HEK293 (cell line): ENCODE measurements around the gene TFR2.

Experiments used
- BCL11A ChIP-seq: fragments of 450-650 bp; formaldehyde crosslinking; IDR thresholded peaks from 2 replicates; pipeline ENCODE4 v1.5.1; 2016; ENCODE audit warnings: low read depth, missing biosample characterization, missing genetic modification characterization
- EGR2 ChIP-seq: fragments of 450-650 bp; formaldehyde crosslinking; IDR thresholded peaks from 2 replicates; pipeline ENCODE4 v1.5.1; 2016; ENCODE audit warnings: low read depth, missing biosample characterization, missing genetic modification characterization
- GLI4 ChIP-seq: fragments of 450-650 bp; formaldehyde crosslinking; IDR thresholded peaks from 2 replicates; pipeline ENCODE4 v1.5.1; 2016; ENCODE audit warnings: missing biosample characterization, missing genetic modification characterization
- HIC1 ChIP-seq: fragments of 450-650 bp; formaldehyde crosslinking; IDR thresholded peaks from 2 replicates; pipeline ENCODE4 v1.5.1; 2016; ENCODE audit warnings: missing biosample characterization, missing genetic modification characterization
- KLF7 ChIP-seq: fragments of 450-650 bp; formaldehyde crosslinking; IDR thresholded peaks from 2 replicates; pipeline ENCODE4 v1.5.1; 2016; ENCODE audit warnings: missing biosample characterization, missing genetic modification characterization, borderline replicate concordance
- MEIS1 ChIP-seq: sonication (generic); formaldehyde crosslinking; IDR thresholded peaks from 2 replicates; pipeline ENCODE4 v1.8.1; 2022; ENCODE audit warnings: missing genetic modification reagents, mild to moderate bottlenecking, borderline replicate concordance
- PRDM1 ChIP-seq: fragments of 450-650 bp; formaldehyde crosslinking; IDR thresholded peaks from 2 replicates; pipeline ENCODE4; 2016; ENCODE audit warnings: missing biosample characterization, missing genetic modification characterization
- RBAK ChIP-seq: fragments of 450-650 bp; formaldehyde crosslinking; IDR thresholded peaks from 2 replicates; pipeline ENCODE4 v1.5.1; 2016; ENCODE audit warnings: missing biosample characterization, missing genetic modification characterization
- ZBTB1 ChIP-seq: fragments of 450-650 bp; formaldehyde crosslinking; IDR thresholded peaks from 2 replicates; pipeline ENCODE4 v1.5.1; 2016; ENCODE audit warnings: missing biosample characterization, missing genetic modification characterization
- ZFP3 ChIP-seq: fragments of 450-650 bp; formaldehyde crosslinking; IDR thresholded peaks from 2 replicates; pipeline ENCODE4 v1.5.1; 2016; ENCODE audit warnings: low read depth, missing biosample characterization, missing genetic modification characterization
- ZNF132 ChIP-seq: fragments of 450-650 bp; formaldehyde crosslinking; IDR thresholded peaks from 2 replicates; pipeline ENCODE4 v1.5.1; 2017; ENCODE audit warnings: missing biosample characterization, missing genetic modification characterization, borderline replicate concordance
- ZNF140 ChIP-seq: fragments of 450-650 bp; formaldehyde crosslinking; IDR thresholded peaks from 2 replicates; pipeline ENCODE4 v1.5.1; 2016; ENCODE audit warnings: missing biosample characterization, missing genetic modification characterization
- ZNF184 ChIP-seq: fragments of 450-650 bp; IDR thresholded peaks from 2 replicates; pipeline ENCODE4 v1.5.1; 2018; ENCODE audit warnings: missing biosample characterization, mild to moderate bottlenecking, missing genetic modification characterization
- ZNF23 ChIP-seq: fragments of 450-650 bp; formaldehyde crosslinking; IDR thresholded peaks from 2 replicates; pipeline ENCODE4 v1.5.1; 2016; ENCODE audit warnings: missing biosample characterization, missing genetic modification characterization, borderline replicate concordance
- ZNF501 ChIP-seq: fragments of 450-650 bp; formaldehyde crosslinking; IDR thresholded peaks from 2 replicates; pipeline ENCODE4 v1.5.1; 2016; ENCODE audit warnings: missing biosample characterization, missing genetic modification characterization
- ZNF510 ChIP-seq: fragments of 450-650 bp; formaldehyde crosslinking; IDR thresholded peaks from 2 replicates; pipeline ENCODE4 v1.5.1; 2018; ENCODE audit warnings: mild to moderate bottlenecking, missing genetic modification characterization, missing biosample characterization; ENCODE audit not compliant: insufficient replicate concordance
- ZNF548 ChIP-seq: fragments of 450-650 bp; formaldehyde crosslinking; IDR thresholded peaks from 2 replicates; pipeline ENCODE4 v1.5.1; 2016; ENCODE audit warnings: missing biosample characterization, missing genetic modification characterization
- ZNF585B ChIP-seq: fragments of 450-650 bp; formaldehyde crosslinking; IDR thresholded peaks from 2 replicates; pipeline ENCODE4 v1.5.1; 2016; ENCODE audit warnings: missing biosample characterization, missing genetic modification characterization
- ZNF600 ChIP-seq: fragments of 450-650 bp; formaldehyde crosslinking; IDR thresholded peaks from 2 replicates; pipeline ENCODE4 v1.5.1; 2016; ENCODE audit warnings: missing biosample characterization, missing genetic modification characterization
- ZNF624 ChIP-seq: fragments of 450-650 bp; formaldehyde crosslinking; IDR thresholded peaks from 2 replicates; pipeline ENCODE4 v1.5.1; 2017; ENCODE audit warnings: missing biosample characterization, missing genetic modification characterization
- ZNF626 ChIP-seq: fragments of 450-650 bp; sonication (Bioruptor Pico); formaldehyde crosslinking; IDR thresholded peaks from 2 replicates; pipeline ENCODE4 v1.5.1; 2018; ENCODE audit warnings: missing biosample characterization, missing genetic modification characterization, inconsistent platforms
- ZNF658 ChIP-seq: fragments of 450-650 bp; formaldehyde crosslinking; IDR thresholded peaks from 2 replicates; pipeline ENCODE4; 2016; ENCODE audit warnings: missing biosample characterization, missing genetic modification characterization
- ZNF664 ChIP-seq: fragments of 450-650 bp; formaldehyde crosslinking; IDR thresholded peaks from 2 replicates; pipeline ENCODE4 v1.5.1; 2016; ENCODE audit warnings: missing biosample characterization, missing genetic modification characterization
- ZSCAN5A ChIP-seq: fragments of 450-650 bp; formaldehyde crosslinking; IDR thresholded peaks from 2 replicates; pipeline ENCODE4 v1.5.1; 2016; ENCODE audit warnings: missing biosample characterization, missing genetic modification characterization
- TF ChIP-seq, protein P1 (sequence below): fragments of 450-650 bp; formaldehyde crosslinking; IDR thresholded peaks from 2 replicates; pipeline ENCODE4 v1.5.1; 2016; ENCODE audit warnings: missing biosample characterization, missing genetic modification characterization
- TF ChIP-seq, protein P2 (sequence below): fragments of 450-650 bp; formaldehyde crosslinking; IDR thresholded peaks from 2 replicates; pipeline ENCODE4 v1.5.1; 2016; ENCODE audit warnings: missing biosample characterization, missing genetic modification characterization
- TF ChIP-seq, protein P3 (sequence below): fragments of 450-650 bp; formaldehyde crosslinking; IDR thresholded peaks from 2 replicates; pipeline ENCODE4 v1.5.1; 2016; ENCODE audit warnings: missing biosample characterization, missing genetic modification characterization
- TF ChIP-seq, protein P4 (sequence below): fragments of 450-650 bp; formaldehyde crosslinking; IDR thresholded peaks from 2 replicates; pipeline ENCODE4 v1.5.1; 2016; ENCODE audit warnings: missing biosample characterization, missing genetic modification characterization
- TF ChIP-seq, protein P5 (sequence below): IDR thresholded peaks from 2 replicates; pipeline ENCODE4 v1.6.1; 2011; ENCODE audit warnings: mild to moderate bottlenecking, low read depth, low read length, borderline replicate concordance

Gene TFR2

DNA sequence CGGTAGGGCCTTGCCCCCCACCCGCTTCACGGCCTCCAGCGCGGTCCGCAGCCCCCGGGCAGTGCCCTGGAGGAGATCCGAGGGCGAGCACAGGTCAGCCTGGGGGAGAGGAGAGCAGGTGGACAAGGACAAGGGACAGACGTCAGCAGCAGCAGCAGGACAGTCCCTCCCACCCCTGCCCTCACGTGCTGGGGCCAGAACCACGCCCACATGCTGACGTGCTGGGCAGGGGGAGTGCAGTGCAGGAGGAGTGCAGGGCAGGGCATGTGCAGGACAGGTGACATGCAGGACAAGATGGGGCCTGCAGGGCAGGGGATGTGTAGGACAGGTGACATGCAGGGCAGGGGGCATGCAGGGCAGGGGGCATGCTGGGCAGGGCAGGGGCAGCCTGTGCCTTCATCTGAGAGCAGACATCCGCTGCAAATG, 66.1 kb downstream of the TFR2 start (continued):
- TF ChIP-seq KLF7 (no peak), ZNF23 (tag by site-specific recombination) (no peak), PRDM1 (no peak), ZNF658 (tag by site-specific recombination) (no peak), ZNF140 (no peak), MEIS1 (CRISPR knock-in tag) (no peak), RBAK (no peak), HIC1 (tag by site-specific recombination) (peak; percentile 62), ZNF585B (tag by site-specific recombination) (no peak), ZNF600 (tag by site-specific recombination) (peak; percentile 70; the same call in 1 of the 2 replicates), ZNF626 (tag by site-specific recombination) (no peak), EGR2 (tag by site-specific recombination) (peak; percentile 28; the same call in 1 of the 2 replicates), ZBTB1 (no peak), ZNF548 (no peak), ZNF184 (tag by site-specific recombination) (no peak), ZNF624 (no peak), ZSCAN5A (tag by site-specific recombination) (no peak), ZNF664 (tag by site-specific recombination) (no peak), ZNF132 (tag by site-specific recombination) (no peak), GLI4 (no peak), ZFP3 (no peak), ZNF501 (tag by site-specific recombination) (no peak), BCL11A (tag by site-specific recombination) (no peak), ZNF510 (tag by site-specific recombination) (no peak)
- TF ChIP-seq, protein P1, sequence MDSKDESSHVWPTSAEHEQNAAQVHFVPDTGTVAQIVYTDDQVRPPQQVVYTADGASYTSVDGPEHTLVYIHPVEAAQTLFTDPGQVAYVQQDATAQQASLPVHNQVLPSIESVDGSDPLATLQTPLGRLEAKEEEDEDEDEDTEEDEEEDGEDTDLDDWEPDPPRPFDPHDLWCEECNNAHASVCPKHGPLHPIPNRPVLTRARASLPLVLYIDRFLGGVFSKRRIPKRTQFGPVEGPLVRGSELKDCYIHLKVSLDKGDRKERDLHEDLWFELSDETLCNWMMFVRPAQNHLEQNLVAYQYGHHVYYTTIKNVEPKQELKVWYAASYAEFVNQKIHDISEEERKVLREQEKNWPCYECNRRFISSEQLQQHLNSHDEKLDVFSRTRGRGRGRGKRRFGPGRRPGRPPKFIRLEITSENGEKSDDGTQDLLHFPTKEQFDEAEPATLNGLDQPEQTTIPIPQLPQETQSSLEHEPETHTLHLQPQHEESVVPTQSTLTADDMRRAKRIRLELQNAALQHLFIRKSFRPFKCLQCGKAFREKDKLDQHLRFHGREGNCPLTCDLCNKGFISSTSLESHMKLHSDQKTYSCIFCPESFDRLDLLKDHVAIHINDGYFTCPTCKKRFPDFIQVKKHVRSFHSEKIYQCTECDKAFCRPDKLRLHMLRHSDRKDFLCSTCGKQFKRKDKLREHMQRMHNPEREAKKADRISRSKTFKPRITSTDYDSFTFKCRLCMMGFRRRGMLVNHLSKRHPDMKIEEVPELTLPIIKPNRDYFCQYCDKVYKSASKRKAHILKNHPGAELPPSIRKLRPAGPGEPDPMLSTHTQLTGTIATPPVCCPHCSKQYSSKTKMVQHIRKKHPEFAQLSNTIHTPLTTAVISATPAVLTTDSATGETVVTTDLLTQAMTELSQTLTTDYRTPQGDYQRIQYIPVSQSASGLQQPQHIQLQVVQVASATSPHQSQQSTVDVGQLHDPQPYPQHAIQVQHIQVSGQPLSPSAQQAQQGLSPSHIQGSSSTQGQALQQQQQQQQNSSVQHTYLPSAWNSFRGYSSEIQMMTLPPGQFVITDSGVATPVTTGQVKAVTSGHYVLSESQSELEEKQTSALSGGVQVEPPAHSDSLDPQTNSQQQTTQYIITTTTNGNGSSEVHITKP (tag by site-specific recombination): no peak
- TF ChIP-seq, protein P2, sequence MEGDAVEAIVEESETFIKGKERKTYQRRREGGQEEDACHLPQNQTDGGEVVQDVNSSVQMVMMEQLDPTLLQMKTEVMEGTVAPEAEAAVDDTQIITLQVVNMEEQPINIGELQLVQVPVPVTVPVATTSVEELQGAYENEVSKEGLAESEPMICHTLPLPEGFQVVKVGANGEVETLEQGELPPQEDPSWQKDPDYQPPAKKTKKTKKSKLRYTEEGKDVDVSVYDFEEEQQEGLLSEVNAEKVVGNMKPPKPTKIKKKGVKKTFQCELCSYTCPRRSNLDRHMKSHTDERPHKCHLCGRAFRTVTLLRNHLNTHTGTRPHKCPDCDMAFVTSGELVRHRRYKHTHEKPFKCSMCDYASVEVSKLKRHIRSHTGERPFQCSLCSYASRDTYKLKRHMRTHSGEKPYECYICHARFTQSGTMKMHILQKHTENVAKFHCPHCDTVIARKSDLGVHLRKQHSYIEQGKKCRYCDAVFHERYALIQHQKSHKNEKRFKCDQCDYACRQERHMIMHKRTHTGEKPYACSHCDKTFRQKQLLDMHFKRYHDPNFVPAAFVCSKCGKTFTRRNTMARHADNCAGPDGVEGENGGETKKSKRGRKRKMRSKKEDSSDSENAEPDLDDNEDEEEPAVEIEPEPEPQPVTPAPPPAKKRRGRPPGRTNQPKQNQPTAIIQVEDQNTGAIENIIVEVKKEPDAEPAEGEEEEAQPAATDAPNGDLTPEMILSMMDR (tag by site-specific recombination): no peak
- TF ChIP-seq, protein P3, sequence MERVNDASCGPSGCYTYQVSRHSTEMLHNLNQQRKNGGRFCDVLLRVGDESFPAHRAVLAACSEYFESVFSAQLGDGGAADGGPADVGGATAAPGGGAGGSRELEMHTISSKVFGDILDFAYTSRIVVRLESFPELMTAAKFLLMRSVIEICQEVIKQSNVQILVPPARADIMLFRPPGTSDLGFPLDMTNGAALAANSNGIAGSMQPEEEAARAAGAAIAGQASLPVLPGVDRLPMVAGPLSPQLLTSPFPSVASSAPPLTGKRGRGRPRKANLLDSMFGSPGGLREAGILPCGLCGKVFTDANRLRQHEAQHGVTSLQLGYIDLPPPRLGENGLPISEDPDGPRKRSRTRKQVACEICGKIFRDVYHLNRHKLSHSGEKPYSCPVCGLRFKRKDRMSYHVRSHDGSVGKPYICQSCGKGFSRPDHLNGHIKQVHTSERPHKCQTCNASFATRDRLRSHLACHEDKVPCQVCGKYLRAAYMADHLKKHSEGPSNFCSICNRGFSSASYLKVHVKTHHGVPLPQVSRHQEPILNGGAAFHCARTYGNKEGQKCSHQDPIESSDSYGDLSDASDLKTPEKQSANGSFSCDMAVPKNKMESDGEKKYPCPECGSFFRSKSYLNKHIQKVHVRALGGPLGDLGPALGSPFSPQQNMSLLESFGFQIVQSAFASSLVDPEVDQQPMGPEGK (tag by site-specific recombination): peak; percentile 27; the same call in 1 of the 2 replicates
- TF ChIP-seq, protein P4, sequence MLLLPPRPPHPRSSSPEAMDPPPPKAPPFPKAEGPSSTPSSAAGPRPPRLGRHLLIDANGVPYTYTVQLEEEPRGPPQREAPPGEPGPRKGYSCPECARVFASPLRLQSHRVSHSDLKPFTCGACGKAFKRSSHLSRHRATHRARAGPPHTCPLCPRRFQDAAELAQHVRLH (tag by site-specific recombination): no peak
- TF ChIP-seq, protein P5, sequence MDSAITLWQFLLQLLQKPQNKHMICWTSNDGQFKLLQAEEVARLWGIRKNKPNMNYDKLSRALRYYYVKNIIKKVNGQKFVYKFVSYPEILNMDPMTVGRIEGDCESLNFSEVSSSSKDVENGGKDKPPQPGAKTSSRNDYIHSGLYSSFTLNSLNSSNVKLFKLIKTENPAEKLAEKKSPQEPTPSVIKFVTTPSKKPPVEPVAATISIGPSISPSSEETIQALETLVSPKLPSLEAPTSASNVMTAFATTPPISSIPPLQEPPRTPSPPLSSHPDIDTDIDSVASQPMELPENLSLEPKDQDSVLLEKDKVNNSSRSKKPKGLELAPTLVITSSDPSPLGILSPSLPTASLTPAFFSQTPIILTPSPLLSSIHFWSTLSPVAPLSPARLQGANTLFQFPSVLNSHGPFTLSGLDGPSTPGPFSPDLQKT: no peak
